CD4-positive, alpha-beta T cell treated with Interleukin-6 for 4 hours (primary cell): ENCODE measurements around the gene POLN.

ENCODE experiments used
- DNase-seq: peaks from one replicate; pipeline ENCODE4 v3.0.0-alpha.2; 2020; ENCODE audit warnings: mixed read lengths

POLN gene

GRCh38 chr4:2262145-2262943 is 20.4 kb upstream of the POLN start:
- peak; percentile 98 for DNase-seq

GRCh38 chr4:2261853-2262144 is 19.9 kb upstream of the POLN start, which contains the start of gene MXD4:
Gene MXD4, minus strand, starts transcription at chr4:2262109. Its CDS starts 129 bp downstream, at chr4:2261980.
- DNase-seq: no peak

- DNase-seq: peak; percentile 64
Observed at GRCh38 chr4:2261110-2261852, 19.4 kb upstream of the POLN start.

DNA sequence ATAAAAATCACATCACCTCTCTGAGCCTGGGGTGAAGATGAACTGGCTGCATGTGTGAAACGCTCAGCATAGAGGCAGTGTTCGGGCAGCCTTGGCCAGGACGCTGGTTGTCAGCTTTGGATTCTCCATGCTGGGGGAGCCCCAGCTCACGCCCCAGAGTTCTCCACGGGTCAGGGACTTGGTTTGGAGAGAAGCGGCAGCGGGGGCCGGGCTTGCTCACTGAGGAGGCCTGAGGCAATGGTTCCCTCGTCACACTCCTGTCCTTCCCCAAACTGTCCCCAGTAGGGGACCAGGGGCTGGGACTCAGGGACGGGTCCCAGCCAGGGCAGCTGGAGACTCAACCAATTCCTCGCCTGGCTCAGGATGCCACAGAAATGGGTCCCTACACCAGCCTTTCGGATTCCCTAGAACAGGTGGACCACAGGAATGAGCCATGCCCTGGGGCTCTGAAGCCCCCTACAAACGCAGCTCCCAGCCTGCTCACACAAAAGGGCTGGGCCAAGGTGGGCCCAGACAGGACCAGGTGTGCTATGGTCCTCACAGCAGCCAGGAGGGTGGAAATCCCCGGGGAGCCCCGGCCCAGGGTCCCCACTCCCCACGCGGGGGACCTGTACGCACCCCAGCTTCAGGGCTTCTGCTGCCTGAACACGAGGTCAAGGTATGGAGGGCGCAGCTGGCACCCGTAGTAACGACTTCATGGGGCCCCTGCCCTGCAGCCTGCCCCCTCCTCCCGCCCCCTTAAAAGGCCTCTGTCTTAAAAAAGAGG is 18.6 kb upstream of the POLN start:
- no peak for DNase-seq

DNA sequence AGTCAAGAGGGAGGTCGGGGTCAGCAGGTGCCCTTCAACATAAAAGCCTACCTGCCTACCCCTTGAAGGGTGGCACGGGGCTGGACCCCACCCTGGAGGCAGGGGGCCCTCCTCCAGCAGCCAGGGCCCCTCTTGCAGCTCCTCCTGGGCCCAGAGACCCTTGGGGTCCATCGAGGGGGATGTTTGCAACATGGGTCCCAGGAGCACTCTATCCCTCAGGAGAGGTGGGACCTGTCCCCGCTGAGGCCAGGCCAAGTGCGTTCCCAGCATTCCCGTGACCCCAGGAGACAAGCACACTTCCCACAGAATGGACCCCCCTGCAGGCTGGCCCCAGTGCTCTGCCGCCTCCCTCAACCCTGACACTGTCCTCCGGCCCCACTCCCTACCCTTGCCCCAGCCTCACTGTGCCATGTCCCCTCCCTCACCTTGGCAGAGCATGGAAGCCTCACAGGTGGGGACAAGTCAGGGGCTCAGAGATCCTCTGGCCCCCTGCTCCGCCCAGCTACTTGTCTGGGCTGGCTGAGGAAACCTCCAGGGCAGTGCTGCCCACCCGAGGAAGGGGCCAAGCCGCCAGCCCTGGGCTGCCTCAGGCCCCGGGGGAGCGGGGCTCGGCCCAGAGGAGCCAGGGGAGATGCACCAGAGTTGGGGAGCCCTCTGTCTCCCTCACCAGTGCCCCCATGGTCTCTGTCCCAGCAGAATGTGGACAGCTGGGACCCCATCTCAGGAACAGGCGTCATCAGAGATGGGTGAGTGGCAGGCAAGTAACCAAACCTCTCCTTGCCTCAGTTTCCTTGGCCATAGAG is 17.8 kb upstream of the POLN start:
- DNase-seq: no peak

DNA sequence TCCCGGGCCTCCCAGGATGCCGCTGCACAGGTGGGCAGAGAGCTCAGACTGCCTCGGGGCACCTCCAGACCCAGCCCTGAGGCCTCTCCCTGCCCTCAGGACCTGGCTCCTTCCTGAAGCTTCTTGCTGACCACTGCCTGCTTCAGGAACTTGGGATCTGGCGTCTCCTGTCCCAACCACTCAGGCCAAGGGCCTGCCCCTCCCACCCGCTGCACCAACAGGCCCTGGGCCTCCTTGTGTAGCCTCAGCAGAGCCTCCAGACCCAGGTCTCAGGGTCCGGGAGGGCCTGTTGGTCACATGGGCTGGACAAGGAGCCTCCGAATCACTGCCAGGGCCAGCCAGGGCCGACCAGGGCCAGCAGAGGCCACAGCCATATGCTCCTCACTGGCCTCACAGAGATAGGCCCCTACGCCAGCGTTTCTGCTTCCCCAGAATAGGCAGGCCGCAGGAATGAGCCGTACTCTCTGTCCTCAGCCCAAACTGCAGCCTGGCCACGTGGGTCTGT is 17.2 kb upstream of the POLN start:
- DNase-seq: no peak

DNA sequence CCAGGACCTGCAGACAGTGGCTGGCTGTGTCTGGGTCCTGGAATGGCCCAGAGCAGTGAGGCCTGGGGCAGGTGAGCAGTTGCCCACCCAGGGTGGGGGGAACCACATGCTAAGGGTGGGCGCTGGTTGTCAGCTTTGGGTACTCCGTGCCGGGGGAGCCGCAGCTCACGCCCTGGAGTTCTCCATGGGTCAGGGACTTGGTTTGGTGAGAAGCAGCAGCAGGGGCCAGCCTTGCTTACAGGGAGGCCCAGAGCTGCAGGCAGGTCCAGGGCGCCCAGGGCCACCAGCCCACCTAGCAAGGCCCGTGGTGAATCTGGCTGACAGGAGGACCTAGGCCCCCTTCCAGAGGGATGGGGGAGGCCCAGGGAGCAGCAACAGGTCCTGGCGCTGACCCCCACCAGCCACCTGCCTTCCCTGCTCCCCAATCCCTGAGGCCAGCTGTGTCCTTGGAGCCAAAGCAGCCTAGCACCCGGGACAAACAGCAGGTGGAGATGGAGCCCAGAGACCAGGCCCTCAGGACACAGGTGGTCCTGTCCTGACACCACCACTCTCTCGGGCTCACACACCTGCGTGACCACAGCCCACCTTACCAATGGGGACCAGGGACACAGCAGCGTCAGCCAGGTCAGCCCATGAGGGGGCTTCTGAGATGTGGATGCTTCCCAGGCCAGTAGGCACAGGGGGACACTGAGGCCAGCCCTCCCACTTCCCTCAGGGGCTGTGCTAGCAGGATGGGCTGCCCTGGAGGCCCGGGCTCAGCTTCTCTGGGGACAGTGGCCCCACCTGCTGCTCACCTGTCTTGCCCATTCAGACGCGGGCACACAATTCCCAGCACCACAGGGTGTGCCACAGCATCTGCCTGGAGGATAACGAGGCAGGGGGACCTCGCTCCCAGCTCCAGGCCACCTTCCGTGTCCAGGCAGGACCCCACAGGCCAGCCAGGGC is 16.4 kb upstream of the POLN start:
- DNase-seq: no peak

- DNase-seq: no peak
Observed at GRCh38 chr4:2257361-2258081, 15.6 kb upstream of the POLN start.

GRCh38 chr4:2256781-2257191 is 14.9 kb upstream of the POLN start:
- no peak for DNase-seq

- no peak for DNase-seq
Observed at GRCh38 chr4:2256156-2256731, 14.3 kb upstream of the POLN start.

DNA sequence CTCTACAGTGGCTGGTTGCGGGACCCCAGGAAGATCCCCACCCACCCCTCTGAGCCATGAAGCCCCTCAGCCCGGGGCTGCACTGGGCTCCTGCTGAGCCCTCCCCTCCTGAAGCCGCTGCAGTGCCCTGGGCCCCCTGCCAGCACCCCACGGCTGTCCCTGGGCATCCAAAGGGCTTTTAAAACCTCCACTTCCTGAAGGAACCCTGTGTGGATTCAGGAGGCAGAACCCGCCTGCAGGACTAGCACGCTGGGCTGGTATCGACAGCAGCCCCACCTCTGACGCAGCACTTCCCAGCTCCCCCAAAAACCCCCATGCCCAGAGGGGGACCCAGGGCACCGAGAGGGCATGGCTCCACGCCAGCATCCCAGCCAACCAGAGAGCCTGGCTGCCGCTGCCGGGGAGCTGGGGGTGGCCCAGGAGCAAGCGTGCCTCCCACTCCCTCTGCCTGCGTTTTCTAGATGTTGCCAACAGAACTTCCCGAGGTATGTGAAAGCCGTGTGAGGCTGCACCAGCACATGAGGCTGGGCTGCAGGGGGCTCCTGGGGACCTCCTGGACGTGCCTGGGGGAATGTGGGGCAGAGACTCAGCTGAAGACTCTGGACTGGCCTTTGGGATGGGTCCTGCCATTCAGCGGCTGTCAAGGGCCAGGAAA is 13.7 kb upstream of the POLN start:
- DNase-seq: no peak

DNA sequence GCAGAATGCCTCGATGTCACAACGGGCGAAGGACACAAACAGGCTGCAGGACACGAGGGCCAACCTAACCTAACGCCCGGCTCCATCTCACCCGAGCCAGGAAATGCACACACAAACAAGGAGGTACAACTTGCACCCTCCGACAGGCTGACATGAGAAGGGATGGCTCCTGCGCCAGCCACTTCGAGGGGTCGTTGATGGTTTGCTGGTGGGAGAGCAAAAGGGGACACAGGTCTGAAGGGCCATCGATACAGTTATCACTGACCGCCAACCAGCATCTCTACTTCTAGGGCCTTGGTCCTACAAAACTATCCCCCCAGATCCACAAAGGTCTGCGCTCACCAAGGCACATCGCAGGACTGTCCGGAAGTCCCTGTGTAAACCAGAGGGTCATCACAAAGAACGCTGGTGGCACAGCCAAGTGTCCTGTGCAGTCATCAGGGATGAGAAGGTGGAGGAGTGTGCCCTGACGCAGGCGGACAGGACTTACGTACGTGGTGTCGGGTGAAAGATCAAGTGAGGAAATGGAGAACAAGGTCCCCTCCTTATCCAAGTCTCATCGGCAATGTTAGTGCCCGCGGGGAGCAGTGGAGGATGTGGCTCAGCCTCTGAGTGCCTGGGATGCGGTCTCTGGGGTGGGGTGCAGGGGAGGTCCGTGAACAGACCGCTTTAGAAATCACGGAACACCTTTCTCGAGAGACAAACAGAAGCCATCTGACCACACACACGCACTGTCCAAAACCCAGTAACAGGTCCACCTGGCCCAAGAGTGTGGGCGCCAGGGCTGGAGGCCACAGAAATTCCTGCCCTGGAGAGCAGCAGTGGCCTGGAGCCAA is 13.0 kb upstream of the POLN start:
- DNase-seq: no peak

DNA sequence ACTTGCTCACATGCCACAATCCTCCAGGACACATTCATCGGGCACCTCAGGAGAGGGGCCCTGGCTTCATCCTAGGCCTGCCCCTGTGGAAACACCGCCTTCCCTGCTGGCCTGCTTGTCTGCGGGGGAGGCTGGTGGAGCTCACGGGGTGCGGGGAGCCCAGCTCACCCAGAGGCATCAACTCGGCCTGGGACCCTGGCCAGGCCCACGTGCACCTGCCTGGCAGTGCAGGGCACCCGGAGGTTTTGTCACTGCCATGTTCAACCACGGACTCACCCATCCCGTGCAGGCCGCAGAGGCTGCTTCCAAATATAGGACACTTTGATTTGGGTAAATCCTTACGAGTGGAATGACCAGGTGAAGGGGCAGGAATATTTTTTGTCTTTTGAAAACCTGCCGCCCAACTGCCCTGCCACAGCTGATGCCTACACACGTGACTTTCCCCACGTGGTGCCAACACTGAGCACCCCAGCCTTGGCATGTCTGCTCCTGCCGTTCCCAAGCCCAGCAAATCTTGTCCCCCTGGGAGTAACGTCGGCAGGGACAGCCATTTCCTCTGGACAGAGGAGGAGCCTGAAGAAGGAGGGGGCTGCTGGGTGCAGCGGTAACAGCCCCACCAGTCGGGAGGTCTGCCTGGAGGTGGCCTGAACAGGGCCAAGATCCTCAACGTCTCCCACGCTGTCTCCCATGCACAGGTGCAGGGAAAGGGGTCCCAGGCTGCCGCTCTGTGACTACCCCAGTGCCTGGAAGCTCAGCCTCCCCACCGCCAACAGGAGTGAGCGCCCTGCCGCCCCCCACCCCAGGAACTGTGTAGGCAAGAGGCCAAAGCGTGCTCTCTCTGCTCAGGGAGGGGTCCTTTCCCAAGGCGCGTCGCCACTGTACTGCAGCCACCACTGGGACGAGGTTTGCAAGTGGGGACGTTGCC is 11.5 kb upstream of the POLN start:
- no peak for DNase-seq

- no peak for DNase-seq
Observed at GRCh38 chr4:2252530-2253091, 10.7 kb upstream of the POLN start.

GRCh38 chr4:2251795-2252529 is 10.0 kb upstream of the POLN start:
- no peak for DNase-seq

DNA sequence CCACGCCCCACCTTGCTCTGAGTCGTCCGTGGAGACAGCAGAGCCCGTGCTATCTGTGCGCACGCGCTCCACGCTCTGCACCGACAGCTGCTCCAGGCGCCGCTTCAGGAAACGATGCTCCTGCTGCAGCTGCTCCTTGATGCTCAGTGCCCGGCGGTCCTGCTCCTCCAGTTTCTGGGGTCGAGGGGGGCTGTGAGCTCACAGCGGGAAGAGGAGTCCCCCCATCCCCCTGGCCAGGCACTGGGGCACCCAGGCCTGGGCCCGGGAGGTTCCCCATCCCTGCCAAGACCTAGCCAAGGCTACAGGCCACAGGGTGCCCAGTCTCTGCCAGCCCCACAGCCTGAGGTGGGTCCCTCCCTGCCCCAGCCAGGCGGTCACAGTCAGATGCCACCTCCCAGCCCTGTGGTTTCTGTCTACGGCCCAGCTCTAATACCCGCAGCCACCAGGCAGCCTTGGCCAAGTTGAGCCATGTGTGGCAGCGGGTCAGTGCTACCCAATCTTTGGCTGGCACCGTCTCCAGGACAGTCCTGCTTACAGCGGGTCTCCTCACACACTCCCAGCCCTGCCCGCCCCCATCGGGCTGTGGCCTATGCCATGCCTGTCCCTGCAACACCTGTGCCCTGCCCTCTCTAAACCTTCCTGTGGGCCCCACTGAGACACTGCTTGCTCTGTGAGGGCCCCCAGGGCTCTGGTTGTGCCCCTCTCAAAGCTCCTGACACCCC is 9.3 kb upstream of the POLN start:
- DNase-seq: no peak
